Measurements from ENCODE around the gene PARS2.

Gene PARS2

DNA sequence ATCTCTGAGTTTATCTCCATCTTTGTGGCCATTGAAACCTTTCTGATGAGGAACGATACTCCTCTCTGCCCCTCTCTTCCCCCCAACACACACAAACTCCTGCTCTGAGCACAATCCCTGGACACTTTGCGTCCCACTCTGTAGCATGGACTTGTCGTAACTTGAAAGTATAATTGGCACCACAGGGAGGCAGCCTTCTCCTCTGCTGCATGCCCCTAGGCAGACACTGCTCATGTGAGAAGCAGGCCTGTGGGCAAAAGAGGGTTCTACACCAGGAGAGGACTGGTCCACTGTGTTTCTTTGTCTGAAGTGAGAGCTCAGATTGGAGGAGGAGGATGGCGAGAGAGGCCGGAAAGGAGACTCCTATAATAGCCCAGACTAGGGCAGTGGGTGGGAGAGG is 3.8 kb upstream of the PARS2 start:
- TF ChIP-seq GATA2 (IDR thresholded peaks at IDR 0.05; ENCODE audit: low read depth, low read length), result no peak
- TF ChIP-seq GATA3 (IDR thresholded peaks at IDR 0.05; ENCODE audit: low read depth, low read length), result no peak

DNA sequence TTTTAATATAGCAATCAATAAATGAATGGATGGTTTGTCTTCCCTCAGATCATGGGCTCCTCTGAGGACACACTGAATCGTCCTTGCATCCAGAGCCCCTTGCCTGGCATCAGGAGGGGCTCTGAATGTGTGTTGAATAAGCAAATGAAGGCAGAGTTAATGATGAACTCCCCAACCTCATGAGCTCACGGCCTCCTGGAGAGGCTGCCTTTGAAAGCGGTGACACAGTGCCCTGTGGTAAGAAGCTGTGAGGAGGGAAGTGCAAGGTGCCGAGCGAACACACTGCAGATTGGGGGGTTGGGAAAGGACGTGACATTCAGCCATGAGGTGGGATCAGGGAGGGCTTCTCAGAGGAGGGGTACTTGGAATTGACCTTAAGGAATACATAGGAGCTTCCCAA is 3.2 kb upstream of the PARS2 start:
- no peak for TF ChIP-seq GATA2 (IDR thresholded peaks at IDR 0.05; ENCODE audit: low read depth, low read length)
- no peak for TF ChIP-seq GATA3 (IDR thresholded peaks at IDR 0.05; ENCODE audit: low read depth, low read length)

DNA sequence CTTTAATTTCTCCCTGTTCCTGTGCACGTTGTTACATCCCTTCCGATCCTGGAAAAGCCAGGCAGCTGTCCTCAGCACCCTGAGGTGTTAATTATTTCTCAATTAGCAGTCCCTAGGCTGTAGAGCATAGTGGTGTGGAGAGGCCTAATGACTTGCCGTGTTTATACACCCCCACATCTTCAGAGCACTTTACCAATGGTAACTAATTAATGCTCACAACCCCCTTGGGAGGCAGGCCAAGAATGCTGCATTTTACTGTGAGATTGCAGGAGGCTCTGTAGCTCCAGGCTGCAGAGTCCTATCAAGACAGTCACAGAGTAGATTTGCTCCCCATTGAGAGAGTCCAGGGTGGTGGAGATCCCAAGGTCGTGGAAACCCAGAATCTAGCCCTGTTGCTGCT is 2.4 kb upstream of the PARS2 start:
- TF ChIP-seq GATA2 (IDR thresholded peaks at IDR 0.05; ENCODE audit: low read depth, low read length) (no peak), GATA3 (IDR thresholded peaks at IDR 0.05; ENCODE audit: low read depth, low read length) (no peak)

- no peak for TF ChIP-seq GATA2 (IDR thresholded peaks at IDR 0.05; ENCODE audit: low read depth, low read length)
- TF ChIP-seq GATA3 (IDR thresholded peaks at IDR 0.05; ENCODE audit: low read depth, low read length), result no peak
These were observed 719 bp upstream of the PARS2 start for GRCh38 chr1:54764922-54765561.

DNA sequence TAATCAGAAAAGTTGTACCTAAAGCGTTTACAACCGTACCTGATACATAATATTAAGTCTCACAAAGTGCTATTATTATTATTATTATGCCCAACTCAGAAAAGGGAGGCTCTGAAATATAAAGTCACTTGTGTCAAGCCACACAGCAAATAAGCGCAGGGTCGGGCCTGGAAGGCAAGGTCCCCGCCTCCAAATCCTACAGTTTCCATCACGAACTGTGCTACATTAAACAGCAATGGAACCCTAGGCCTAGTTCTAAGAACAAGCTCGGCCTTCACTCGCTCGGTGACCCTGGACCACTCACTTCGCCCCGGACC is 549 bp downstream of the PARS2 start:
- TF ChIP-seq GATA3 (IDR thresholded peaks at IDR 0.05; ENCODE audit: low read depth, low read length), result no peak
- TF ChIP-seq GATA2 (IDR thresholded peaks at IDR 0.05; ENCODE audit: low read depth, low read length), result no peak

DNA sequence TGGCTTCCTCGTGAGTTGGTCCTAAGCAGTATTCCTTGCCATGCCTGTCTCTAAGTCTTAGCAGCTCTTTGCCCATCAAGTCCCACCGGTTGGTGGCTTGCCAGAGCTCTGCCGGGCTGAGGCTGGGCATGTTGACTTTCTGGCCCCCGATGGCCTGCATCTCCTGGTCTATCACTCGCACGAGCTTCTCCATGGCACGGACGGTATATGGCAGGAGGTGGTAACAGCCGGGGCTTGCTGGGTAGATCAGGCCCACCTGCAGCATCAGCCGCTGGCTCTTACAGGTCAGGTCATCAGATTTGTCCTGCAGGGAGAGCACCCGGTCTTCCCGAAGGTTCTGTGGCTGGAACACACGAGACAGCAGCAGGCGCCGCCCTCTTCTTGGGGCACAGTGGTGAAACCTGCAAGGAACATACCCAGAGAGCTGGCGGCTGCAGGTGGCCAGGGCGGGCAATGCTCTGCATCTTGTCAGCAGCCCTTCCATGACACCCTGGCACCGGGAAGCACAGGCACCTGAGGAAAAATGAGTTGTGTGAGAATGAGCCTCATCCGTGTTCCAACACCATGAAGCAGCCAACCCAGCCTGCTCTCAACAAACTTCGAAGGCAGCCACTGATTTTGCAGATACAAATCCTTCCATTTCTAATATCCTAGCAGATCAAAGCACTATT is 5.5 kb downstream of the PARS2 start:
- no peak for TF ChIP-seq GATA3 (IDR thresholded peaks at IDR 0.05; ENCODE audit: low read depth, low read length)
- no peak for TF ChIP-seq GATA2 (IDR thresholded peaks at IDR 0.05; ENCODE audit: low read depth, low read length)

GRCh38 chr1:54757833-54758232 is 6.5 kb downstream of the PARS2 start:
- TF ChIP-seq GATA3 (IDR thresholded peaks at IDR 0.05; ENCODE audit: low read depth, low read length), result no peak
- TF ChIP-seq GATA2 (IDR thresholded peaks at IDR 0.05; ENCODE audit: low read depth, low read length), result no peak

DNA sequence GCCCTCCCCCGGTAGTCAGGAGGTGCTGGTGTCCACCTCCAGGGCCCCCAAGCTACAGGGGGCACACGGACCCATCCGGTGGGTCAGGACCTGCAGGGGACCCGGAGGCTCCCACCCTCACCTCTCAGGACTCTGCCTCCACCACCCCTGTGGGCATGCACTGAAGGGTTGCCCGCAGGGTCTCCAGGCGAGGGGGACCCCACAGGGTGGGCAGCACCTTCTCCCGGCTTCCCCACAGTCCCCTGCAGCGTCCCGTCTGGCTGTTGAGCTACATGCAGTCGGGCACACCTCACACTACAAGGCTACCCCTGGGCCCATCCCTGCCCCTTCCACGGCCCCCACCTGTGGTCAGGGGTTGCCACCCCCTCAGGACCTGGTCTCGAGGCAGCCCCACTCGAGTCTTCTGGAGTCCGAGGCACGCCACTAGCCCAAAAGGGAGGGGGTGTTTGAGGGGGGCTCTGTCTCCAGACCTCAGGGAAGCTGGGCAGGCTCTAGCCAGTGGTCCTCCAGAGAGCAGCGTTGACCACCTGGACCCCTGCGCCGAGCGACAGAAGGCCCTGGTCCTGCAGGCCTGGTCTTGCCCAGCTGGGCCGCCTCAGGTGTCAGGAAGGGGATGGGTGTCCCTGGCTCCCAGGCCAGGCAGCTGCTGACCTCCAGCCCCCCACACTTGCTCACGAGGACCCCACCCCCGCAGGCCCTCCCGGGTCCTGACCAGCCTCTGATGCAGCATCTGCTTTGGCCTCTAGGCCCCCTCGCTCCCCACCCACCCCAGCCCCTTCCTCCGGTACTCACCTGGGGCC is 9.6 kb downstream of the PARS2 start:
- TF ChIP-seq GATA3 (IDR thresholded peaks at IDR 0.05; ENCODE audit: low read depth, low read length), result no peak
- TF ChIP-seq GATA2 (IDR thresholded peaks at IDR 0.05; ENCODE audit: low read depth, low read length), result no peak

- no peak for TF ChIP-seq GATA3 (IDR thresholded peaks at IDR 0.05; ENCODE audit: low read depth, low read length)
- no peak for TF ChIP-seq GATA2 (IDR thresholded peaks at IDR 0.05; ENCODE audit: low read depth, low read length)
These were observed 10.3 kb downstream of the PARS2 start for GRCh38 chr1:54754045-54754444.

DNA sequence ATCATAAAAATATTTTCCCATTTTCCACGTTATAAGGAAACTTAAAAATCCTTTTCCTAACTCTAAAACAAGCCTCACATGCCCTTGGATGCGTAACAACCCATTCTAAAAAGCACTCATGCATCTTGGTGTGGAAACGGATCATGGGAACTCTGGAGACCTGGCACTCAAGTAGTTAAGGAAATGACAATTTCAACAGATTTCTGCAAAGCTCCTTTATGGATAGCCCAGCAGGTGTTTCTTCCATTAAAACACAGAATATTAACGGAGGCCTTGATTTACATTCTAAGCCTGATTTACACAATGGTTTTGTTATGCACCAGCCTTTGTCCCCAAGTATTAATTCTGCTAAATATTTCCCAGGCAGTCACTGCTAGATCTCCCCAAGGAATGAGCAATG is 12.9 kb downstream of the PARS2 start:
- TF ChIP-seq GATA3 (IDR thresholded peaks at IDR 0.05; ENCODE audit: low read depth, low read length), result no peak
- no peak for TF ChIP-seq GATA2 (IDR thresholded peaks at IDR 0.05; ENCODE audit: low read depth, low read length)

GRCh38 chr1:54750596-54750995 is 13.7 kb downstream of the PARS2 start:
- TF ChIP-seq GATA2 (IDR thresholded peaks at IDR 0.05; ENCODE audit: low read depth, low read length), result no peak
- no peak for TF ChIP-seq GATA3 (IDR thresholded peaks at IDR 0.05; ENCODE audit: low read depth, low read length)

GRCh38 chr1:54748094-54748835 is 16.1 kb downstream of the PARS2 start:
- TF ChIP-seq GATA2 (IDR thresholded peaks at IDR 0.05; ENCODE audit: low read depth, low read length), result no peak

DNA sequence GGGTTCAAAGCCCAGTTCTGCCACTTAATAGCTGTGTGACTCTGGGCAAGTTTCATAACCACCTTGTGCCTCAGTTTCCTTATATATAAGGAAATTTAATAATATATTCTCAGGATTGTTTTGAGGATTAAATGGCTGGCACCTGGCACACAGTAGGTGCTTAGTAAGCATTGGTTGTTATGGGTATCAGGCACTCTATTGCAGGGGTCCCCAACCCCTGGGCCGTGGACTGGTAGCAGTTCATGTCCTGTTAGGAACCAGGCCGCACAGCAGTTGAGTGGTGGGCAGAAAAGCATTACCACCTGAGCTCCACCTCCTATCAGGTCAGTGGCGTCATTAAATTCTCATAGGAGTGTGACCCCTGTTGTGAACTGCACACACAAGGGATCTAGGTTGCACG is 18.5 kb downstream of the PARS2 start:
- TF ChIP-seq GATA3 (IDR thresholded peaks at IDR 0.05; ENCODE audit: low read depth, low read length) (no peak), GATA2 (IDR thresholded peaks at IDR 0.05; ENCODE audit: low read depth, low read length) (no peak)

DNA sequence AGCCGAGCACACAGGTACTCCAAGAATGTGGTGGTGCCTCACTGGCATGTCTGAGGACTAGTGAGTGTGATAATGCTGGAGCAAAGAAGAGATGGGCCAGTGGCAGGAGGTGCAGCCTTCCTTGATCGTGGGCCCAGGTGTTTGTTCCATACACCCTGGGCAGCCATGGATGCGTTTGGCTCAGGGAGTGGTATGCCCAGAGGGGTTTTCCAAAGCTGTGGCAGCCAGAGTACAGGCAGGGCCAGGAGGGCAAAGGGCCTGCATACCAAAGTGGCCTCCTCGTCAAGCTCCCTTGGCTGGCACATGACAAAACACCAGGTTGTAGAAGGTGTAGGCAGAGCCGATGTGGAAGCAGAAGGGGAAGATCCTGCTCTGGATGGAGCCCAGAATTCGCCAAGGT is 19.0 kb downstream of the PARS2 start:
- TF ChIP-seq GATA2 (IDR thresholded peaks at IDR 0.05; ENCODE audit: low read depth, low read length) (no peak), GATA3 (IDR thresholded peaks at IDR 0.05; ENCODE audit: low read depth, low read length) (no peak)

Measured in SH-SY5Y (cell line).